KMS-11 (cell line): Measurements from ENCODE around the gene SULT4A1.

Experiments
- H2AFZ ChIP-seq: fragments of 200-600 bp; sonication (generic); 2 replicates; pipeline ENCODE4 v1.6.1; 2016; ENCODE audit warnings: antibody characterized with exemption, mixed run types, low read depth
- H3K27ac ChIP-seq: fragments of 200-600 bp; sonication (generic); 2 replicates; pipeline ENCODE4 v1.6.1; 2016; ENCODE audit warnings: mild to moderate bottlenecking, mixed run types
- H3K27me3 ChIP-seq: fragments of 200-600 bp; sonication (generic); 2 replicates; pipeline ENCODE4 v1.6.1; 2017; ENCODE audit warnings: mild to moderate bottlenecking, low read depth, mixed run types, moderate library complexity; ENCODE audit not compliant: insufficient read depth
- H3K36me3 ChIP-seq: fragments of 200-600 bp; sonication (generic); 2 replicates; pipeline ENCODE4 v1.6.1; 2017; ENCODE audit warnings: mild to moderate bottlenecking, mixed run types; ENCODE audit not compliant: insufficient read depth
- H3K4me1 ChIP-seq: fragments of 200-600 bp; sonication (generic); 2 replicates; pipeline ENCODE4 v1.6.1; 2016; ENCODE audit warnings: mild to moderate bottlenecking, low read depth, mixed run types; ENCODE audit not compliant: poor library complexity, severe bottlenecking
- H3K4me2 ChIP-seq: fragments of 200-600 bp; sonication (generic); 2 replicates; pipeline ENCODE4 v1.7.0; 2016; ENCODE audit warnings: mild to moderate bottlenecking, mixed run types
- H3K4me3 ChIP-seq: fragments of 200-600 bp; sonication (generic); IDR thresholded peaks from 2 replicates; pipeline ENCODE4 v1.6.1; 2017; ENCODE audit warnings: low read depth, low read length, mixed read lengths; ENCODE audit not compliant: insufficient read depth
- H3K79me2 ChIP-seq: fragments of 200-600 bp; sonication (generic); 2 replicates; pipeline ENCODE4 v1.6.1; 2016; ENCODE audit warnings: low read depth, mixed run types; ENCODE audit not compliant: insufficient read depth
- H3K9ac ChIP-seq: fragments of 200-600 bp; sonication (generic); 2 replicates; pipeline ENCODE4 v1.6.1; 2016; ENCODE audit warnings: mild to moderate bottlenecking, mixed run types
- H4K20me1 ChIP-seq: fragments of 200-600 bp; sonication (generic); 2 replicates; pipeline ENCODE4 v1.6.1; 2016; ENCODE audit warnings: mild to moderate bottlenecking, mixed run types; ENCODE audit not compliant: insufficient read depth
- TF ChIP-seq, protein P1 (sequence below): fragments of 200-600 bp; sonication (generic); conservative IDR thresholded peaks from 2 replicates; pipeline ENCODE4 v1.6.1; 2017; ENCODE audit warnings: low read depth, mild to moderate bottlenecking, antibody characterized with exemption, low read length, moderate library complexity, mixed read lengths

SULT4A1 gene

DNA sequence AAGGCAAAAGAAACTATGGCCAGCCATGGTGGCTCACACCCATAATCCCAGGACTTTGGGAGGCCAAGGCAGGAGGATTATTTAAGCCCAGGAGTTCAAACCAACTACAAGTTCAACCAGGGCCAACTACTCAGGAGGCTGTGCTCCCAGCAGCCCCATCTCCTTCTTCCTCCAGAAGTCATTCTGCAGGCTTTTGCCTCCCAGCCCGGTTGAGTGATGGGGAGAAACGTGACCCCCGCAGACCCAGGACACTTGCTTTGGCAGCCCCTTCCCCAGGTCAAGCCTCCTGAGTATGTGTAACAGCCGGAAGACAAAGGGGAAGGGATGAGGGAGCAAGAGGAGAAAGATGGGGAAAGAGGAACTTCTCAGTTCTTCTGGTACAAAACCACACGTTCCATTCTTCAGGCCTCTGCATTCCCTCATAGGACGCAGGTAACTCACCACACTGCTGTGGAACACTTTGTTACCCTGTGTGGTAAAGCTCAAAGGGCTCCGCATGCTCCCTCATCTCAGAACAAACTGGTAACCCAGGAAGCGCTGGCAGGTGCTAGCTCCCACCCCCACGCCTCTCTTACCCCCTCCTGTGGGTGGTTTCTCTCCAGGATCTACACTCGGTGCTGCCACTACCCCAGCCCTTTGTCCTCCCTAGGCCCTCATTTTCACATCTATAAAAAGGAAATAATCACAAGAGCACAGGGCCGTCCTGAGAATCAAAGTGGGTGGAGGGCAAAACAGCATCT, 4.0 kb downstream of the SULT4A1 start:
- Histone ChIP-seq H3K9ac (no peak overlapping the region), H3K27ac (no peak overlapping the region), H3K36me3 (no peaks in the 10 kb centered on the region), H3K4me3 (no peak overlapping the region), H3K4me1 (no peaks in the 10 kb centered on the region), H2AFZ (no peak overlapping the region), H4K20me1 (no peaks in the 10 kb centered on the region), H3K27me3 (peaks cover 11% of the 10 kb centered on the region; the same call in 1 of the 2 replicates), H3K79me2 (no peaks in the 10 kb centered on the region), H3K4me2 (no peak overlapping the region)
- TF ChIP-seq, protein P1, sequence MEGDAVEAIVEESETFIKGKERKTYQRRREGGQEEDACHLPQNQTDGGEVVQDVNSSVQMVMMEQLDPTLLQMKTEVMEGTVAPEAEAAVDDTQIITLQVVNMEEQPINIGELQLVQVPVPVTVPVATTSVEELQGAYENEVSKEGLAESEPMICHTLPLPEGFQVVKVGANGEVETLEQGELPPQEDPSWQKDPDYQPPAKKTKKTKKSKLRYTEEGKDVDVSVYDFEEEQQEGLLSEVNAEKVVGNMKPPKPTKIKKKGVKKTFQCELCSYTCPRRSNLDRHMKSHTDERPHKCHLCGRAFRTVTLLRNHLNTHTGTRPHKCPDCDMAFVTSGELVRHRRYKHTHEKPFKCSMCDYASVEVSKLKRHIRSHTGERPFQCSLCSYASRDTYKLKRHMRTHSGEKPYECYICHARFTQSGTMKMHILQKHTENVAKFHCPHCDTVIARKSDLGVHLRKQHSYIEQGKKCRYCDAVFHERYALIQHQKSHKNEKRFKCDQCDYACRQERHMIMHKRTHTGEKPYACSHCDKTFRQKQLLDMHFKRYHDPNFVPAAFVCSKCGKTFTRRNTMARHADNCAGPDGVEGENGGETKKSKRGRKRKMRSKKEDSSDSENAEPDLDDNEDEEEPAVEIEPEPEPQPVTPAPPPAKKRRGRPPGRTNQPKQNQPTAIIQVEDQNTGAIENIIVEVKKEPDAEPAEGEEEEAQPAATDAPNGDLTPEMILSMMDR = no peak

DNA sequence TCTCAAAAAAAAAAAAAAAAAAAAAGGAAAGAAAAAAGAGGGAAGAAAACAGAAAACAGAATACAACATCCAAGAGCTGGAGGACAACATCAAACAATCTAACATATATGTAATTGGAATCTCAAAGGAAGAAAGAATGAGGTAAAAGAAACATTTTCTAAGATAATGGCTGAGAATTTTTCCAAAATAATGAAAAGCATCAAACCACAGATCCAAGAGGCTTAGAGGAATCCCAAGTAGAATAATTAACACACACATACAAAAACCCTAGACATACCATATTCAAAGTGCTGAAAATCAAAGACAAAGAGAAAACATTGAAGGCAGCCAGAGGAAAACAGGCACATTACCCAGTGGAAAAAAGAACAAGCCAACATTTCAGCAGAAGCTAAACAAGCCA, 4.9 kb downstream of the SULT4A1 start:
- H3K27ac ChIP-seq = no peak overlapping the region
- no peak overlapping the region for H3K9ac ChIP-seq
- H3K36me3 ChIP-seq = no peaks in the 10 kb centered on the region
- no peak overlapping the region for H3K4me2 ChIP-seq
- no peak overlapping the region for H2AFZ ChIP-seq
- peaks cover 11% of the 10 kb centered on the region; the same call in 1 of the 2 replicates for H3K27me3 ChIP-seq
- no peak overlapping the region for H3K4me3 ChIP-seq
- no peaks in the 10 kb centered on the region for H3K79me2 ChIP-seq
- H4K20me1 ChIP-seq = no peaks in the 10 kb centered on the region
- TF ChIP-seq, protein P1 = no peak
- H3K4me1 ChIP-seq = no peaks in the 10 kb centered on the region

- H3K36me3 ChIP-seq = no peaks in the 10 kb centered on the region
These were observed 6.9 kb downstream of the SULT4A1 start for GRCh38 chr22:43855431-43855830.

GRCh38 chr22:43854786-43855271, 7.5 kb downstream of the SULT4A1 start:
- Histone ChIP-seq H2AFZ (no peak overlapping the region), H3K9ac (no peak overlapping the region), H3K27ac (no peak overlapping the region), H4K20me1 (no peaks in the 10 kb centered on the region), H3K36me3 (no peaks in the 10 kb centered on the region), H3K4me3 (no peak overlapping the region), H3K79me2 (no peaks in the 10 kb centered on the region), H3K4me2 (no peak overlapping the region), H3K4me1 (no peaks in the 10 kb centered on the region), H3K27me3 (peaks cover 18% of the 10 kb centered on the region; the same call in 1 of the 2 replicates)
- TF ChIP-seq, protein P1 = no peak

More at GRCh38 chr22:43855431-43855830, 6.9 kb downstream of the SULT4A1 start:
- H3K27me3 ChIP-seq = peaks cover 17% of the 10 kb centered on the region; the same call in 1 of the 2 replicates
- no peaks in the 10 kb centered on the region for H4K20me1 ChIP-seq
- no peaks in the 10 kb centered on the region for H3K79me2 ChIP-seq
- H3K4me1 ChIP-seq = no peaks in the 10 kb centered on the region
- TF ChIP-seq, protein P1 = no peak
- H3K4me3 ChIP-seq = no peak overlapping the region
- H3K9ac ChIP-seq = no peak overlapping the region
- H3K27ac ChIP-seq = no peak overlapping the region
- no peak overlapping the region for H3K4me2 ChIP-seq
- H2AFZ ChIP-seq = no peak overlapping the region
